Raji (cell line): ENCODE measurements around the gene ATG2B.

ENCODE experiments used
- POLR2A ChIP-seq: IDR thresholded peaks from 2 replicates; pipeline ENCODE4 v1.6.1; 2011; ENCODE audit warnings: low read depth, low read length, control low read depth; ENCODE audit not compliant: insufficient read depth

ATG2B gene

DNA sequence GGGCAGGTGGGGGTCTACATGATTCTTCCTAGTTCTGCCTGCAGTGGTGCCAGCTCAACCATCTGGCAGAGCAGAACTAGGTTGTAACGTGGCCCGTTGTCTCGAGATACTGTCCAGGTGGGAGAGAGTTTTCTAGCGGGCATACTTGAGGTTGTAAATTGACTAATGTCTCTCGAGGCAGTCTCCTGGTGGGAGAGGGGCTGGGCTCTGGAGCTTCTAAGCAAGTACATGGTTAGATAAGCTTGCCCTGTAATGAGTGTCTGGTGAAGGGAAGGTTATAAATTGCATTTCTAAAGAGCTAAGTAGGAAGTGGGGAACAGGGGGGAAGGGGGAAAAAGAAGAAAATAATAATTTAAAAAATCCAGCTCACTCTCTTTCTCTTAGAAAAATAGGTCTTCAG is 89.0 kb downstream of the ATG2B start:
- no peak for TF ChIP-seq POLR2A

DNA sequence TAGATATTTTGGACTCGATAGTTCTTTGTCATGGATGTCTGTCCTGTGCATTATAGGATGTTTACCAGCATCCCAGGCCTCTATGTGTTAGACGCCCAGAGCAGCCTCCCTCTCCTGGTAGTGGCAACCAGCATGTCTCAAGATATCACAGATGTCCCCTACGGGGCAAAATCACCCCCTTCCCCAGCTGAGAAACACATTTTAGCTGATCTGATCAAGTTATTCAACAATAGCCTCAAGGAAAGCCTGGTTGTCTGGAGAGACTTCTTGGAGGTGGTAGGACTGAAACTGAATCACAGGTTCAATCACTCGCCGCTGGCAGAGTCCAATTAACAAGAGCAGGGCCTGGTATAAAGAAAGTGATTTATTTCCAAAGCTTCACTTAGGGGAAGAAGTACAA is 89.5 kb downstream of the ATG2B start:
- no peak for TF ChIP-seq POLR2A

DNA sequence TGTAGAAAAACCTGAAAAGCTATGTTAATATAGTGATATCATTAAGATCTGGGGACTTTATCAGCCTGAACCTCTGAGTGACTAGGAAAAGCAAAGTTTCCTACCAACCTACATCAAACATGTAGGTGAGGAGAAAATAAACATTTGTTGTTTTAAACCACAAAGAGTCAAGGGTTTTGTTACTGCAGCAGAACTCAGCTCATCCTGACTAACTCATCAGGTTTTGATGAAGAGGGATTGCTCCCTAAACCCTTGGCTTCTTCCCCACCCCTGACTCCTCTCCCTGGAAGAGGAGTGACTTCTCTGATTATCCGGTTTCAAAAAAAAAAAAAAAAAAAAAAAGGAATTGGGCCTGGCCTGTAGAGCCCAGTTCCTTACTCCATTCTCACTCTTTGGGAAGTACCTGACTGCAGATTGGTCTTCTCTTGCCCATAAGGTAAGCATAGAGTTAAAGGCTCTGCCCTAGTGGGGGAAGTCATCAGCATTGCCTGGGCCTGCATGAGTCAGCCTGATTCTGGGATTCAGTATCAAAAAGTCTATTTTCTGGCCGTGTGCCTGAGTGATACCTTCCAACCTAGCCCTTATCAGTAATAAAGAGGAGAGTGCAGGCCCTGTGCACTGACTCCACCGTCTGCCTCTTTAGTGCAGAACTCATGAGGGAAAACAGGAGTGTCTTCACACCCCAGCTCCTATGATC is 90.2 kb downstream of the ATG2B start:
- TF ChIP-seq POLR2A, result no peak

DNA sequence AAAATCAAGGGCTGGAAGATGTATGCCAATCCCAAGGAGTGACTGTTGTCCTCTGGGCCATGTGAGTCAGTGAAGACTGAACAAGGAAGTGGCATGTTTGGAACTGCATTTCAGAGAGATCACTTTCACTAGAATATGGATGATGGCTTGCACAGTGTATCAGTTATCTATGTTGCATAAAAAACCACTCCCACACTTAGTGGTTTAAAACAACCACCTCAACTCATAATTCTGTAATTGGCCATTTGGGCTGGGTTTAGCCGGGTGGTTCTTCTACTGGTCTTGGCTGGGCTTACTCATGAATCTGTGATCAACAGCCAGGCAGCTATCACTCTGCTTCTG is 91.7 kb downstream of the ATG2B start:
- TF ChIP-seq POLR2A, result no peak

DNA sequence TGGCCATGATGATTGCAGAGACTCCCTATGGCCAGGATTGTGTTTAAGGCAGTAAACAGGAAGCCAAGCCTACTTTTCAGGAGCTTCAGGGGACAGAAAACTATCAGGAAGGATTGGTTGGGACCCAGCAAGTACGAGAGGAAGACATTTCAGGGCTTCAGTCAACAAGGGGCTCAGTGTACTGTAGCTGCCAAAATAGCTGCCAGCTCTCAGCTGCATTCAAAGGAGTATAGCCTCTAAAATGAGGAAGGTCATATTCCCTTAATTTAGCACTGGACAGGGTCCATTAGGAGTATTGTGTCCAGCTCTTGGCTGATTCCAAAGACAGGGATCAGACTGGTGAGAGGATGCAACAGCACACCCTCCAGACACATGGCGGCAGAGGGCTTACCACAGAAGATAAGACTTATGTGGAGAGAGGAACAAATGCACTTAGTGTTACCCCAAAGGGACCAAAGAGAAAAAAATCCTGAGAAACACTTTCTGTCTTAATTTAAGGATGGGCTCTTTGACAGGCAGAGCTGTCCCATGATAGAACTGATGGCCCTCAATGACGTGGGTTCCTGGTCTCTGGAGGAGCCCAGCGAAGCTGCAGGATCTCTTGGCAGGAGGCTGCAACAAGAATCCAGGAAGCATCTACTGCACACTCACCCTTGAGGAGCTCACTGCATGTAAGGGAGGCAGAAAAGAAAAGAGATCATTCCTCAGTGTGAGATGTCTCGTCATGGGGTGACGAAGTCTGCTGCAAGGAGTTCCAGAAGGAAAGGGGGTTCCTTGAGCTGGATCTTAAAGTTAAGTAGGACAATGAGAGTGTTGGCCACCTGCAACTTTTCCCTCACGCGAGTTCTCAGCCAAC is 92.3 kb downstream of the ATG2B start:
- no peak for TF ChIP-seq POLR2A

DNA sequence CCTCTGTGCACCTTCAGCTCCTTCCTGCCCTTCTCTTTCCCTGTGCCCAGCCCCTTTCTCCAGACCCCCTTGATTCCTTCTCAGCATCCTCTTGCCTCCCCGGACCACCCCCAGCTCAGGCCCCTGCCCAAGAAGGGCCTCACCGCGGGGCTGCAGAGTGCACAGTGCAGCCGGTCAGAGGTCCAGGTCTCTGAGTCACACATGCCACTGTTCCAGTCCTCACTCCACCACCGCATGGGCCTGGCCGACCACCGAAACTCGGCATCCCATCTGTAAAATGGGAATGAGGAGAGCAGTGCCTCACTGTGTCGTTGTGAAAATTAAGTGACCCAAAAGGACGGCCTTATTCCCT is 93.8 kb downstream of the ATG2B start:
- no peak for TF ChIP-seq POLR2A

DNA sequence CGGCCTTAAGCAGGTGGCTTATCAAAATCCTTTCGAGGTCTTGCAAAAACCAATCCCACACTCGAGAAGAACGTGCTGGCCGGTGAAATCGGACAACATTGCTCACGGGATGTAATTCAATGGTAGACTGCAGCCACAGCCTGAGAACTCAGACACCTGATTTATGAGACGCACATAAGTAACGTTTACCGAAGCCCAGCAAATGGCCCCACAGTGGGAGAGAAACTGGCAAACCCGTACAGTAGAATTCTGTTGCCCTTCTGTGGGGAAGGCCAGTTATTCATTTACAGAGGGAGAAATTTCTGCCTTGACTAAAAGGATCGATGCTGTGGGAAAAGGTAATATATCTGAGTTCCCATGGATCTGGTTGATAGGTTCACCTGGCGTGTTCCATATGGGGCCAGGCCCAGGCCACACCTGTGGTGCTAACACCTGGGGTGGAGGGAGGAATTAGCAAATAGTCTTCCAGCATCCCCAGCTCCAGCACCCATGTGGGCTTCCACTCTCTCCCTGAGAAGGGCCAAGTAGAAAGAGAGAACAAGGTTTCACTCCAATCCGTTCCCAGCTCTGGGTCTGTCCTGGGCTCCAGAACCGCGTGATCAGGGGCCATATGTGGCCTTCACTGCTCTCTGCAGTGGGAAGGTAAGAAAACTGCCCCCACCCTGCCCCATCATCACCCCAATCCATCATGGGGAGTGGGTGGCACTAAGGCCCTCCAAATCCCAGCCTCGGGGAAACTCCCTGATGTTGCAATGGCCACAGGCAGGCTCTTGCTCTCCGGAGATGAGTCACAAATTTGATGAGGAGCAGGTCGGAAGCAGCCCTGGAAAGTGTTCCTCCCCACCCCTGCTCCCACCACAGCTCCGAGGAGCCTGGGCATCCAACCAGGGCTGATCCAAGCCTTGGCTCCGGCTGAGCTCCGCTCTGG is 94.4 kb downstream of the ATG2B start:
- TF ChIP-seq POLR2A, result no peak

DNA sequence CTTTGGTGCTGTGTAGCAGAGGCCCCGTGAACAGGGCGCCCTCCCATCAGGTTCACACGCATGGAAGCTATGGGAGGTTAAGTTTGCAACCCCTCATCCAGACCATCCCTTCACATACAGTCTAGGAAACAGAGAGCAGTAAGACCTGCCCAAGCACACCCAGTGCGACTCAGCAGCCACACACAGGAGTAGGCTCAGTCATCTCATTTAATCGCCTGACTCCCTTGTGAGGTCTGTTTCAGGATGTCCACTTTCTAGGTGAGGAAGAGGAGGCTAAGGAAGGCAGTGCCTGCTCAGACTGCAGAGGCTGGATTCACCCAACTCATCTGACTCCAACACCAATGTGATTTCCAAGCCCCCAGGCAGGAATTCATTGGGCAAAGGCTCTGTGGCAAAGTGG is 95.2 kb downstream of the ATG2B start:
- no peak for TF ChIP-seq POLR2A

DNA sequence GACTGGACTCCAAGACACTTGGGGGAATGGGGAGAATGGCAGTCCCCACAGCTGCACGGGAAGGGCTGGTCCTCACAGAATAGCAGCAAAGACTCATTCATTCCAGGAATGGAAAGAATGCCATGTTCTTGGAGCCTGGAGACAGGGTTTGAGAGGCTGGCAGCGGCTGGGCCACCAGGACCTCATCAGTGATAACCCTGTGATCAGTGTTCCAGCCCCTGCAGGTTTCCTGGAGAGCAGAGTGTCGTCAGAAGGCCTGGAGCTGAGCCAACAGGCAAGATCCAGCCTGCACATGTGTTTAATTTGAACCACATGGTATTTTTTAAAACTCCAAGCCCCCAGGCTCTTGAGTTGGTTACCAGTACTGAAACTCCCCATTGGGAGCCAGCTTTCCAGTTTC is 95.8 kb downstream of the ATG2B start:
- TF ChIP-seq POLR2A, result no peak

DNA sequence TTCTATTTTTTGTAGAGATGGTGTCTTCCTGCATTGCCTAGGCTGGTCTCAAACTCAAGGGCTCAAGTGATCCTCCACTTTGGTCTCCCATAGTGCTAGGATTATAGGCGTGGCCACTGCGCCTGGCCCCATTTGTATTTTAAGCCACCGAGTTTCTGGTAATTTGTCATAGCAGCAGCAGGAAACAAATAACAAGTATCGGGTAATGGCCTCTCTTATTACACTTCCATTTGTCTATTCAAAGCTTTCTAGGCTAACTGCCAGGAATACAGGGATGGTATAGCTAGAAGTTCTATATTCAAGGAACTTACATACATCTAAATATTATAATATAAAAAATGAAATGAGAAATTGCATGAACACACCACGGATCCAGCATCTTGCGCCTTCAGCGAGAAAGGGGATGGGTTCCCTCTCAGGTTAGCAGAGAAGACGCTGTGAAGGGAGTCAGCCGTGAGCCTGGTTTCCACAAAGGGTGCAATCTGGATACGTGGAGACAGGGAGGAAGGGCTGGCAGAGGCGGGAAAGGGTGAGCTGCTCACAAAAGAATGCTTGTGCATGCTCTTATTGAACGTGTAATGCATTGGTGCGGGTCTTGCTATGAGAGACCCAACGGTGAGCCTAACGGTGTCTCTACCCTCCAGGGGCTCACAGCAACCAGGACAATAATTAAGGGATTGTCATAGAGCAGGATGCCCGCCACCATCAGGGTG is 97.6 kb downstream of the ATG2B start:
- TF ChIP-seq POLR2A, result no peak

DNA sequence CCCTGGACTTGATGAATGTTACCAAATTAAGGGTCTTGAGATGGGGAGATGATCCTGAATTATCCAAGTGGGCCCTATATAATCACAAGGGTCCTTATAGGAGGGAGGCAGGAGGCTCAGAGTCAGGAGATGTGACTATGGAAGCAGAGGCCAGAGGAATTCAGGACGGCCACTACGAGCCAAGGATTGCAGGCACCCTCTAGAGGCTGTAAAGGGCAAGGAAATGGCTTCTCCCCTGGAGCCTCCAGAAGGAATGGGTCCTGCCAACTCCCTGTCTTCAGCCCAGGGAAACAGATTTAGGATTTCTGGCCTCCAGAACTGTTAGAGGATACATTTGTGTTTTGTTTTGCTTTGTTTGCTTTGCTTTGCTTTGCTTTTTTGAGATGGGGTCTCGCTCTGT is 98.3 kb downstream of the ATG2B start:
- TF ChIP-seq POLR2A, result no peak

DNA sequence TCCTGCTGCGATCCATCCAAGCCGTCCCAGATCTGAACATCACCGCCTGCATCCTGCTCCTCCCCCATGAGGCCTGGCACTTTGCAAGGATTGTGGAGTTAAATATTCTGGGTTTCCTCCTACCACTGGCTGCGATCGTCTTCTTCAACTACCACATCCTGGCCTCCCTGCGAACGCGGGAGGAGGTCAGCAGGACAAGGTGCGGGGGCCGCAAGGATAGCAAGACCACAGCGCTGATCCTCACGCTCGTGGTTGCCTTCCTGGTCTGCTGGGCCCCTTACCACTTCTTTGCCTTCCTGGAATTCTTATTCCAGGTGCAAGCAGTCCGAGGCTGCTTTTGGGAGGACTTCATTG is 99.0 kb downstream of the ATG2B start:
- TF ChIP-seq POLR2A, result no peak

DNA sequence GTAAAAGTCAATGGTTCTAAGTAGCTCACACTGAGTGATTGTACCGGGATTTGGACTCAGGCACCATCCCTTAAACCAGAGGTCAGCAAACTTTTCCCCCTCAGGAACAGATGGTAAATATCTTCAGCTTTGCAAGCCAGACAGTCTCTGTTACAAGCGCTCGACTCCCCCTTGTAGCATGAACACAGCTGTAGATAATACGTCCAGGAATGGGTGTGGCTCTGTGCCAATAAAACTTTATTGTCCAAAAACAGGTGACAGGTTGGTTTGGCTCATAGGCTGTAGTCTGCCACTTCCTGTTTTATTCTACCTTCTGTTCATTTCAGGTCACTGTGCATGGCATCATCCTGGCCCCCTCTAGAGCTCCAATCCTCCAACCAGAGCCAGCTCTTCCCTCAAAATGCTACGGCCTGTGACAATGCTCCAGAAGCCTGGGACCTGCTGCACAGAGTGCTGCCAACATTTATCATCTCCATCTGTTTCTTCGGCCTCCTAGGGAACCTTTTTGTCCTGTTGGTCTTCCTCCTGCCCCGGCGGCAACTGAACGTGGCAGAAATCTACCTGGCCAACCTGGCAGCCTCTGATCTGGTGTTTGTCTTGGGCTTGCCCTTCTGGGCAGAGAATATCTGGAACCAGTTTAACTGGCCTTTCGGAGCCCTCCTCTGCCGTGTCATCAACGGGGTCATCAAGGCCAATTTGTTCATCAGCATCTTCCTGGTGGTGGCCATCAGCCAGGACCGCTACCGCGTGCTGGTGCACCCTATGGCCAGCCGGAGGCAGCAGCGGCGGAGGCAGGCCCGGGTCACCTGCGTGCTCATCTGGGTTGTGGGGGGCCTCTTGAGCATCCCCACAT is 99.6 kb downstream of the ATG2B start:
- no peak for TF ChIP-seq POLR2A
